ENCODE data around the gene TBC1D16.

GRCh38 chr17:80025140-80025539 is 10.5 kb downstream of the TBC1D16 start:
- TF ChIP-seq CHD4 (IDR thresholded peaks at IDR 0.05) (no peak), ZNF274 (IDR thresholded peaks at IDR 0.05; ENCODE audit: insufficient read depth, insufficient read length) (no peak), POLR2A (IDR thresholded peaks at IDR 0.05; ENCODE audit: low read depth, low read length) (no peak), BCL11A (IDR thresholded peaks at IDR 0.05; ENCODE audit: low read depth, low read length) (no peak), ZNF24 (IDR thresholded peaks at IDR 0.05) (no peak), CTCF (IDR thresholded peaks at IDR 0.05 in 2 of 3, conservative IDR thresholded peaks at IDR 0.05 in 1 of 3; ENCODE audit: control insufficient read depth in 2 of 3, extremely low read depth in 1 of 3, insufficient read depth in 1 of 3, low read depth in 3 of 3, low read length in 3 of 3) (no peak)
- TF ChIP-seq, protein P1, sequence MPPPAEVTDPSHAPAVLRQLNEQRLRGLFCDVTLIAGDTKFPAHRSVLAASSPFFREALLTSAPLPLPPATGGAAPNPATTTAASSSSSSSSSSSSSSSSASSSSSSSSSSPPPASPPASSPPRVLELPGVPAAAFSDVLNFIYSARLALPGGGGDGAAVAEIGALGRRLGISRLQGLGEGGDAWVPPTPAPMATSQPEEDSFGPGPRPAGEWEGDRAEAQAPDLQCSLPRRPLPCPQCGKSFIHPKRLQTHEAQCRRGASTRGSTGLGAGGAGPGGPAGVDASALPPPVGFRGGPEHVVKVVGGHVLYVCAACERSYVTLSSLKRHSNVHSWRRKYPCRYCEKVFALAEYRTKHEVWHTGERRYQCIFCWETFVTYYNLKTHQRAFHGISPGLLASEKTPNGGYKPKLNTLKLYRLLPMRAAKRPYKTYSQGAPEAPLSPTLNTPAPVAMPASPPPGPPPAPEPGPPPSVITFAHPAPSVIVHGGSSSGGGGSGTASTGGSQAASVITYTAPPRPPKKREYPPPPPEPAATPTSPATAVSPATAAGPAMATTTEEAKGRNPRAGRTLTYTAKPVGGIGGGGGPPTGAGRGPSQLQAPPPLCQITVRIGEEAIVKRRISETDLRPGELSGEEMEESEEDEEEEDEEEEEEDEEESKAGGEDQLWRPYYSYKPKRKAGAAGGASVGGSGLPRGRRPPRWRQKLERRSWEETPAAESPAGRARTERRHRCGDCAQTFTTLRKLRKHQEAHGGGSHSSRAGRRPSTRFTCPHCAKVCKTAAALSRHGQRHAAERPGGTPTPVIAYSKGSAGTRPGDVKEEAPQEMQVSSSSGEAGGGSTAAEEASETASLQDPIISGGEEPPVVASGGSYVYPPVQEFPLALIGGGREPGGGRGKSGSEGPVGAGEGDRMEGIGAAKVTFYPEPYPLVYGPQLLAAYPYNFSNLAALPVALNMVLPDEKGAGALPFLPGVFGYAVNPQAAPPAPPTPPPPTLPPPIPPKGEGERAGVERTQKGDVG (CRISPR knock-in tag; IDR thresholded peaks at IDR 0.05) = no peak
- TF ChIP-seq, protein P2, sequence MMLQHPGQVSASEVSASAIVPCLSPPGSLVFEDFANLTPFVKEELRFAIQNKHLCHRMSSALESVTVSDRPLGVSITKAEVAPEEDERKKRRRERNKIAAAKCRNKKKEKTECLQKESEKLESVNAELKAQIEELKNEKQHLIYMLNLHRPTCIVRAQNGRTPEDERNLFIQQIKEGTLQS (IDR thresholded peaks at IDR 0.05; ENCODE audit: borderline replicate concordance, extremely low read depth, low read depth, low read length) = no peak

All from GM12878 (cell line).